Measurements from ENCODE around the gene THAP4.

Gene THAP4

GRCh38 chr2:241677392-241677791 lies 40.4 kb upstream of the THAP4 start:
- H3K27ac ChIP-seq, result no peak overlapping the region
- TF ChIP-seq, protein P1, sequence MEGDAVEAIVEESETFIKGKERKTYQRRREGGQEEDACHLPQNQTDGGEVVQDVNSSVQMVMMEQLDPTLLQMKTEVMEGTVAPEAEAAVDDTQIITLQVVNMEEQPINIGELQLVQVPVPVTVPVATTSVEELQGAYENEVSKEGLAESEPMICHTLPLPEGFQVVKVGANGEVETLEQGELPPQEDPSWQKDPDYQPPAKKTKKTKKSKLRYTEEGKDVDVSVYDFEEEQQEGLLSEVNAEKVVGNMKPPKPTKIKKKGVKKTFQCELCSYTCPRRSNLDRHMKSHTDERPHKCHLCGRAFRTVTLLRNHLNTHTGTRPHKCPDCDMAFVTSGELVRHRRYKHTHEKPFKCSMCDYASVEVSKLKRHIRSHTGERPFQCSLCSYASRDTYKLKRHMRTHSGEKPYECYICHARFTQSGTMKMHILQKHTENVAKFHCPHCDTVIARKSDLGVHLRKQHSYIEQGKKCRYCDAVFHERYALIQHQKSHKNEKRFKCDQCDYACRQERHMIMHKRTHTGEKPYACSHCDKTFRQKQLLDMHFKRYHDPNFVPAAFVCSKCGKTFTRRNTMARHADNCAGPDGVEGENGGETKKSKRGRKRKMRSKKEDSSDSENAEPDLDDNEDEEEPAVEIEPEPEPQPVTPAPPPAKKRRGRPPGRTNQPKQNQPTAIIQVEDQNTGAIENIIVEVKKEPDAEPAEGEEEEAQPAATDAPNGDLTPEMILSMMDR (conservative IDR thresholded peaks at IDR 0.05), result no peak
- TF ChIP-seq ZFX (IDR thresholded peaks at IDR 0.05), result no peak

DNA sequence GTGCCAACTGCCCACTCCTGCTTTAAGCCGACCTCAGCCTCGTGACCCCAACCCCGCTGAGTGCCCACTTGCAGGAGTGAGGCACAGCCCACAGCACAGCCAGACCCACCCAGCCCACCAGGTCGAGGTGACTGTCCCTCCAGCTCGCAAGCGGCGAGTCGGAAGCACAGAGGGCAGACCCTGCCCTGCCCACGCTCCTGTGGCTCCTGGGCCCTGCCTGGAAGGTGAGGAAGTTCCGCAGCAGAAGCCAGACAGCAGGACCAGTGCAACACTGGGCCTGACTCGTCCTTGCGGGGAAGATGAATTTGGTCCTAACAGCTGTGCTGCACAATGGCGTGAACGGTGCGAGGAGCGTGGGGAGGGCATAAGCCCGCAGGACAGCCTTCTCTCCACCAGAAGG lies 39.7 kb upstream of the THAP4 start:
- no peak overlapping the region for H3K27ac ChIP-seq
- TF ChIP-seq, protein P1 (conservative IDR thresholded peaks at IDR 0.05), result no peak
- no peak for TF ChIP-seq ZFX (IDR thresholded peaks at IDR 0.05)

DNA sequence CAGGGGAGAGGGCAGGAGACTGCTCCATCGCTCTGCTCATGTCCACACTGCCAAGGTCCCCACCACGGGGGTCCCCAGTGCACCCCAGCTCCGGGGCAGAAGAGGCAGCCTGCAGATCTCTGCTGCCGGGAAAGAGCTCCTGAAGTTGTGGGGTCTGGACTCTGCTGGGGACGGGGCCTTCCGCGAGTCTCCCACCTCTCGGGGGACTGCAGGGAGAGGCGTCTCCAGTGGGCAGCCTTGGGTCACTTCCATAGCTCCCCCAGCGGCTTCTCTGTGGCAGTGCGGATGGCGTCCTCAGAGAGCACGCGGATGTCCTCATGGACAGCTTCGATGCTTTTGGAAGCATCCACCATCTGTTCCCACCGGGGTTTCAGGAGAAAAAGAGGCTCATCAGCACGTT lies 38.9 kb upstream of the THAP4 start:
- no peak overlapping the region for H3K27ac ChIP-seq
- TF ChIP-seq, protein P1 (conservative IDR thresholded peaks at IDR 0.05), result no peak
- no peak for TF ChIP-seq ZFX (IDR thresholded peaks at IDR 0.05)

DNA sequence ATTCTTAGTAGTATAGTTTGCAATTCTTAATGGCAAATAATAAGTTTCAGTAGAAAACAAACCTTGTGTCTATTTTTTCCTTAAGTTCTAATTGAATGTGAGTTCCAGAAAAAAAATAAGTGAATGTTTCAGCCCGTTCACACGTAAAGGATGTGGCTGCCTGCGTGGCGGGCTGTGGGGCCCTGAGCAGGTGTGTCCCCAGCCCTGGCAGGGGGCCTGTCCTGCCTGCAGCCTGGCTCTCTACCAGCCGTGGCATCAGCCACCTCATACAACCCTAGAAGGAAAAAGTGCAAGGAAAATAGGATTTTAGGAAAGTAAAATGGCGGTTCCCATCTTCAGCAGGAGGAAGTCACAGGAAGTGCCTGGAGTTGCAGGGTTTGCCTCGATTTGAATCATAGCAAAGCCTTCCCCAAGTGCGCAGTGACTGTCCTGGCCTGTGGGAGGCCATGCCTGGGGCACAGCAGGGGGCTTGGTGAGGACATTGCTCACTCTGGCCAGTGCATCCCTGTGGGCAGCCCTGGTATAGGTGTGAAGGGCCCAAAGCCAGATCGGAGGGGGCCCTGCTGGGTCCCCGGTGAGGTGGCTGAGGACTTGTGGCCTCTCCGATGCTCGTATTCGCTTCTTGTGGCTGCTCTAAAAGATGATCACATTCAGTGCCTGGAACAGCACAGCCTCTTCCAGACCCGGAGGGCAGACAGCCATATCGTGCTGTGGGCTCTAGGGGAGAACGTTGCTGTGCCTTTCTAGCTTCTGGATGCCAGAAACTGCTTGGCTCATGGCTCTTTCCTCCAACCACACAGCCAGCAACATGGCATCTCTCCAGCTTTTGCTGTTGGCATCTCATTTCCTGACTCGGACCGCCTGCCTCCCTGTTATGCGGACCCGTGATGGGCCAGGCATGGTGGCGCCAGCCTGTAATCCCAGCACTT lies 37.1 kb upstream of the THAP4 start:
- TF ChIP-seq, protein P1 (conservative IDR thresholded peaks at IDR 0.05), result no peak
- TF ChIP-seq ZFX (IDR thresholded peaks at IDR 0.05), result no peak
- H3K27ac ChIP-seq, result no peak overlapping the region

DNA sequence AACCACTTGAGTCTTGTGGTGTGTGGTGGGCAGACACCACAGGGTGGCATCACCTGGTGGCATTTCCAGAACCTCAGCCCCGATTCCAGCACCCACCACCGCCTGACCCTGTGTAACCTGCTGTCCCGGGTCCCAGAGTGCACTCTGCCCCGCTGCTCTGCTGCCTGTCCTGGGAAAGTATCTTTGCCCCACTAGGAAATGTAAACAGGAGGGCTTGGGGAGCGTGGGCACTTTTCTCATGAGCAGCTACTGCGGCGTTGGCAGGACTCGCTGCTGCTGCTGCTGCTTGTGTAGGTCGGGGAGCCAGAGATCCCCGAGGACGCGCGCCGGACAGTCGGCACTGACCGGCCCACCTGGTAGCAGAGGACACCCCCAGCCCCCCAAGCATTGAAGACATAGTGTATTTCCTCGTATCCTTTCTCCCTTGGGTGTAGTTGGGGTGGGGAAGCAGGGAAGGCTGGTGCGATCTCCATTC lies 36.3 kb upstream of the THAP4 start:
- TF ChIP-seq ZFX (IDR thresholded peaks at IDR 0.05), result no peak
- TF ChIP-seq, protein P1 (conservative IDR thresholded peaks at IDR 0.05), result no peak
- no peak overlapping the region for H3K27ac ChIP-seq

DNA sequence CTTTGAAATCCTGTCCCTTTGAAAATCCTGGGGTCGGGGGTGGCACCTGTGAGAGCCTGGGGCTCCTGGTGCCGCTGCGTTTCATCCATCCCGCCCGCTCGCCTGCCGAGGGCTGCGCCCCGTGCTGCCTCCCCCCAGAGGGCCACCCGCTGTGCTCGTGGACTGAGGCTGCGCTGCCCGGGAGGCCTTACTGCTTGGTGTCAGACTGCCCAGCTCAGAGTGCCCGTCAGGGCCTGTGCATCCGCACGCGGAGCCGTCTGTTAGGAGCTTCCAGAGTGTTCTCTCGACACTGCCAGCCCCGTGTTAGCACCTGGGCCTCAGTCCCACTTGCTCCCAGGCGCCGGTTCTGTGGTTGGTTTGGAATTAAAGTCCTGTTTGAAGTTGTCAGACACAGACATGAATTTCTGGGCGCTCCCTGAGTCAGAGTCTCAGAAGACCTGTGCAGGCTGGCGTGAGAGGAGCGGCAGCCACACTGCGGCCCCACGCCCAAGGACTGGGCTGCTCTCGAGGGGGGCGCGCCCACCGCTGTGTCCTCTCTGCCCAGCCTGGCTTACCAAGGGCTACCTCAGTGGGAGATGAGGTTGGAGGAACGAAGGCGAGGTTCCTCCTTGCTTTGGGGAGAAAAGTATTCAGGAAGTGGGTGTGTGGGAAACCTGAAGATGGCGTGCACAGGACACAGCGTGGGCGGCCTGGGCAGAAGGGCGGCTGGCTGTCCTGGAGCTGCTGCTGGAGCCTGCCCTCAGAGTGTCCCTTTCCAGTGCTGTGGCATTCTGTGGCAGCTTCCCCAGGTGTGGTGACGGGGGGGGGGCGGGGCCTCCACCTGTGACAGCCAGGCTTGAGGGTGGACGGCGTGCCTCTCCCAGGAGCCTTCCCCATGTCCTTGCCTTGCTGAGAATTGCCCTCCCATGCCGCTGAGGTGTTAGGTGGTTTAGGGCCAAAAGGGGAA lies 35.6 kb upstream of the THAP4 start:
- no peak overlapping the region for H3K27ac ChIP-seq
- TF ChIP-seq, protein P1 (conservative IDR thresholded peaks at IDR 0.05), result no peak
